ENCODE measurements around the gene DHRS13.
"Not testable (repeated sequence)": the region's sequence is repeated elsewhere in the genome, so short reads cannot be mapped to it uniquely, and the experiment has no call there.

DNA sequence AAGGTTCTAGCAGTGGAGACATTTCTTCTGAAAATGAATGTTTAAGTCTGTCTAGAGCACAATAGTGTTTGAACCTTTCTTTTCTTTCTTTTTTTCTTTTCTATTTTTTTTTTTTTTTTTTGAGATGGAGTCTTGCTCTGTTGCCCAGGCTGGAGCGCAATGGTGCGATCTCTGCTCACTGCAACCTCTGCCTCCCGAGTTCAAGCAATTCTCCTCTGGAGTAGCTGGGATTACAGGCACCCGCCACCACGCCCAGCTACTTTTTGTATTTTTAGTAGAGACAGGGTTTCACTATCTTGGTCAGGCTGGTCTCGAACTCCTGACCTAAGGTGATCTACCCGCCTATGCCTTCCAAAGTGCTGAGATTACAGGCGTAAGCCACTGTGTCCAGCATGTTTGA lies 31.6 kb upstream of the DHRS13 start:
- not testable (repeated sequence) for TF ChIP-seq EP300, POLR2A (IDR thresholded peaks at IDR 0.05)
- TF ChIP-seq, protein P1, sequence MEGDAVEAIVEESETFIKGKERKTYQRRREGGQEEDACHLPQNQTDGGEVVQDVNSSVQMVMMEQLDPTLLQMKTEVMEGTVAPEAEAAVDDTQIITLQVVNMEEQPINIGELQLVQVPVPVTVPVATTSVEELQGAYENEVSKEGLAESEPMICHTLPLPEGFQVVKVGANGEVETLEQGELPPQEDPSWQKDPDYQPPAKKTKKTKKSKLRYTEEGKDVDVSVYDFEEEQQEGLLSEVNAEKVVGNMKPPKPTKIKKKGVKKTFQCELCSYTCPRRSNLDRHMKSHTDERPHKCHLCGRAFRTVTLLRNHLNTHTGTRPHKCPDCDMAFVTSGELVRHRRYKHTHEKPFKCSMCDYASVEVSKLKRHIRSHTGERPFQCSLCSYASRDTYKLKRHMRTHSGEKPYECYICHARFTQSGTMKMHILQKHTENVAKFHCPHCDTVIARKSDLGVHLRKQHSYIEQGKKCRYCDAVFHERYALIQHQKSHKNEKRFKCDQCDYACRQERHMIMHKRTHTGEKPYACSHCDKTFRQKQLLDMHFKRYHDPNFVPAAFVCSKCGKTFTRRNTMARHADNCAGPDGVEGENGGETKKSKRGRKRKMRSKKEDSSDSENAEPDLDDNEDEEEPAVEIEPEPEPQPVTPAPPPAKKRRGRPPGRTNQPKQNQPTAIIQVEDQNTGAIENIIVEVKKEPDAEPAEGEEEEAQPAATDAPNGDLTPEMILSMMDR (IDR thresholded peaks at IDR 0.05): not testable (repeated sequence)

All from ovary (tissue), 3 donors.